GM12874 (cell line): ENCODE data around the gene ACP2.

Experiments
- TF ChIP-seq, protein P1 (sequence below): IDR thresholded peaks from 2 replicates; pipeline ENCODE4 v1.5.1; 2011; ENCODE audit warnings: low read depth, mild to moderate bottlenecking, control low read depth, low read length, moderate library complexity; ENCODE audit not compliant: insufficient read depth

Gene ACP2

DNA sequence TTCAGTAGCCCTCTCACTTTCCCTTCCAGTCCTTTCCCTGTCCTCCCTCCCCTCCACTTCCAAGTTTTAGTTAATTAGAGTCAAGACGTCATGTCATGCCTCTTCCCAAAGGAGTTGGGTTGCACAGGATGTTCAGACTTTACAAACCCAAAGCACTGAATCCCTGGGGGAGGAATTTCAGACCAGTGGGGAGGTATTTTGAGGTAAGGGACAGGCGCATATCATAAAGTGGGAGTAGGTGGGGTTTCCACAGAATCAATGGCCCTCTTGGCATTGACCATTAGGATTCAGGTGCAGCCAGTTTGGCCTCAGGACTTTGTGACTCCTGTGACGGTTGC is 733 bp upstream of the ACP2 start:
- TF ChIP-seq, protein P1, sequence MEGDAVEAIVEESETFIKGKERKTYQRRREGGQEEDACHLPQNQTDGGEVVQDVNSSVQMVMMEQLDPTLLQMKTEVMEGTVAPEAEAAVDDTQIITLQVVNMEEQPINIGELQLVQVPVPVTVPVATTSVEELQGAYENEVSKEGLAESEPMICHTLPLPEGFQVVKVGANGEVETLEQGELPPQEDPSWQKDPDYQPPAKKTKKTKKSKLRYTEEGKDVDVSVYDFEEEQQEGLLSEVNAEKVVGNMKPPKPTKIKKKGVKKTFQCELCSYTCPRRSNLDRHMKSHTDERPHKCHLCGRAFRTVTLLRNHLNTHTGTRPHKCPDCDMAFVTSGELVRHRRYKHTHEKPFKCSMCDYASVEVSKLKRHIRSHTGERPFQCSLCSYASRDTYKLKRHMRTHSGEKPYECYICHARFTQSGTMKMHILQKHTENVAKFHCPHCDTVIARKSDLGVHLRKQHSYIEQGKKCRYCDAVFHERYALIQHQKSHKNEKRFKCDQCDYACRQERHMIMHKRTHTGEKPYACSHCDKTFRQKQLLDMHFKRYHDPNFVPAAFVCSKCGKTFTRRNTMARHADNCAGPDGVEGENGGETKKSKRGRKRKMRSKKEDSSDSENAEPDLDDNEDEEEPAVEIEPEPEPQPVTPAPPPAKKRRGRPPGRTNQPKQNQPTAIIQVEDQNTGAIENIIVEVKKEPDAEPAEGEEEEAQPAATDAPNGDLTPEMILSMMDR, result no peak

DNA sequence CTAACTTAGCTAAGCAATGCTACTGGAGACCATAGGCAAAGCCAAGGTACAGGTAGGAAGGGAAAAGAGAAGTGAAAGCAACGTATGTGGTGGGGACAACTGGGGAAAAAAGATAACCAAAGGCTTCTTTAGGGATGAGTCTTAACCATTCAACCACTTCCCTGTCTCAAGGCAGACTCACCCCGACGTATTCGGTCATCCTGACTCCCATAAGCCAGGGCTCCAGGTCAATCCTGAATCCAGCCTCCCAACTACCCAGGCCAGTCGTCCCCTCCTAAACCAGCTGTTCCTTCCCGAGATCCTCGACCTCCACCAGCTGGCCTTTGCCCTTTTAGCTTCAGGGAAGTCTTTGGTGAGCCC is 330 bp downstream of the ACP2 start:
- TF ChIP-seq, protein P1, result no peak

DNA sequence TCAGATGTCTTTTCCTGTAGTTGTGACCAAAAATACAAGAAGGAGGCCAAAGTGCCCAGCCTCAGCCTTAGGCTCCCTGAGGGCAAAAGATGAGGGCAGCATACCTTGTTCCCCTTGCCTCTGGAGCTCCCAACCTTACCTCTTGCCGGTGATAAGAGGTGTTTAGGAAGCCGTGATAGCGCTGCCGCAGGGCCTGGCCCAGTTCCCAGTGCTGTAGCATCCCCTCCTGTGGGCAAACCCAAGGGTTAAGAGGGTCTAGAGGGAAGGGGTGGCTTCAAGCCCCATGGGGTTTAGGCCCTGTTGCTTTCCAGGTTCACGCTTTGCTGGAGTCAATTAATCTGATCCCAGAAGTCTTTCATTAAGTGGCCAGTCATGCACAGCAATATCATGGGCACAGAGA is 1.1 kb downstream of the ACP2 start:
- TF ChIP-seq, protein P1, result no peak

DNA sequence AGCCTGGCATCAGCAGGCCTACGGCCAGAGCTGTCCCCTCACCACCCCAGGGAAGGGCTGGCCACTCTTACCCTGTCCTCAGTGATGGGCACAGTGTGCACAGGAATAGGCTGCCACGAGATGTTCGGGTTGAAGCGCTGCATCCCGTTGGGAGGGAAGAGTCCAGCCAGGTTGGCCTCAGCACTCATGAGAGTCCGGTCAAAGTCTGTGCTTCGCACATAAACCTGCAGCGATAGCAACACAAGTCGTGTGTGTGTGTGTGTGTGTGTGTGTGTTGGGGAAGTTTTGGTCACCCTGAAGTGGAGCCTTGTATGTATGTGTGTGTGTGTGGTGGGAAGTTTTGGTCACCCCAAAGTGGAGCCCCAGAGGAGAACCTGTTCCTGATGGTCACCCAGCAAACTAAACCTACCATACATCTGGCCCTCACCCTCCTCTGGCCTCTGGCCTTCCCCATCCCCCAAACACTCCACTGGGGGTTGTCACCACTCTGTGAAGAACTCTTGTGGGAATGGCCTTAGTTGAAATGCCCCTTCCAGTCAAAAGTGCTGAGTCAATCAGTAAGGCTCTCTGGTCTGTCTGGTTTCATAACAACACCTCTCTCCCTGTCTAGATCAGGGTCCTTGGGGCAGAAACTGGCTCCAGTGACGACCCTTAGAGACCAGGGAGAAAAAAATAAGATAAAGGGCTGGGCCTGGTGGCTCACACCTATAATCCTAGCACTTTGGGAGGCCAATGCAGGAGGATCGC is 2.8 kb downstream of the ACP2 start:
- TF ChIP-seq, protein P1, result no peak

DNA sequence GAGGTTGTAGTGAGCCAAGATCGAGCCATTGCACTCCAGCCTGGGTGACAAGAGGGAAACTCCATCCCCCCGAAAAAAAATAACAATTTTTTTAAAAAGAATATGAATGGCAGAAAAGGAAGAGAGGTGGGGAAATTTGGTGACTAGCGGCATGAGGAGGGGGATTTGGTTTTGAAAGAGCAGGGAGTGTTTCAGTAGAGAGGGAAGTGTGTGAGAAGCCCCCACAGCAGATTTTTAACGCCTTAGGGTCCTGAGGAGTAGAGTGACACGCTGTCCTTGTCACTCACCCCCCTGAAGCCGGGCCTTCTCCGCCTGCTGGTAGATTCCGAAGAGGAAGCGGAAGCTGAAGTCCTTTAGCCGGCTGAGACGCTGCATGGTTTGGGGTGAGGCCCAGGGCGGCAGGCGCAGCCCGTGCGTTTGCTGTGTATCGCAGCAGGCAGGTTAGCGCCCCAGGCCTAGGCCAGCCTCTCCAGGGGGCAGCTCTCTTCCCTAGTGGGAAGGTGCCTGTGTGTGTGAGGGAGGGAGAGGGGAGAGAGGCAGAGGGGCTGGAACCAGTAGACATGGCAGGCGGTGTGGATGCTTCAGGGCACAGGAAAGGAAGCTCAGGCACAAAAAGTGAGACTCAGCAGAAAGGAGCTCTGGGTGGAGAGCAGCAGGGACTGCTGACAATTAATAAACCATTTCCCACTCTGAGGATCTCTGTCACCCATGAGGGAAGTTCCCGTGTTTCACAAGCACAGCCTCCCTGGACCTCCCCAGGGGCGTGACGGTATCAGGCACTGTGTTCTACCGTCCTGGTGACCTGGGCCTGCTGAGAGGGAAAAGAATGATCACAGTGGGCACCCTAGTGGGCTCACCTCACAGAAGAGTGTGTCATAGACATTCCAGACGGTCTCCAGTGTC is 3.9 kb downstream of the ACP2 start:
- TF ChIP-seq, protein P1, result no peak

DNA sequence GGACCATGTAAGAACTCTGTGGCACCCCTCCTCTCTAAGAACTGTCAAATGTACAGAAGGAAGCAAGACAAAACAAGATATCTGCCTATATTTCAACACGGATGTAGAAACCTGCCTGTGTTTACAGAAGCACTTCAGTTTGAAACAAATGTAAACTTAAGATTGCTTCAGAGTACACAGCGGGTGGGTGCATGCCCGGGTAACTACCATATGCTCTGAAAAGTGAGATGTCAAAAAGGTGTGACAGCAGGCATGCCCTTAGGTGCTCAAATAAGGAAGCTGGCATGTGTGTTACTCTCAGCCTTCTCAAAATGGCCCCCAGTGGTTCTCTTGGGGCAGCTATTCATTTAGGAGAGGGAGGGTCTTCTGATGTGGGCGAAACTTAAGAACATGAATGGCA is 5.2 kb downstream of the ACP2 start:
- TF ChIP-seq, protein P1, result no peak

DNA sequence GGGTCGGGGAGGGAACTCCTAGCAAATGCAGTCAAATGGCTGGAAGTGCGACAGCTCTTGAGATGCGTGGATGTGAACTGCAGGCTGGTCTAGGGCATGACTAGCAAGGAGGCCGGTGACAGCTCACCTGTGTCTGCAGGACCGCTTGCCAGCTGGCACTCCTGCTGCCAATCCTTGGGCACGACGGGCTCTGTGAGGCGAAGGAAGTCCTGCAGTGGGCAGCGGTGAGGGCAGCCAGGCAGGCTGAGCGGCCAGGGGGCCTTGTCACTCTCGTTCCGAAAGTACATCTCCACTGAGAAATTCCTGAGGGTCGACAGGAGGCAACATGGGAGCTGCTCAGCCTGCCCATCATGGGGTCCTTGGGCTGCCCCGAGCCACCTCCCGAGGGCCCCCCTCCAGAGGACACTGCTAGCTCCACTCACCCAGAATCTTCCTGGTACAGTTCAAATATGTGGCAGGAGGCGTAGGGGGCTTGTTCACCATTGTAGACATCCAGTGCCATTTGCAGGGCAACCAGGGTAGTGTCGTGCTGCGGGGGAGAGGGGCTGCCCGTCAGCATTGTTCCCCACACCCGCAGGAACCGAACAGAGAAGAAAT is 5.9 kb downstream of the ACP2 start:
- TF ChIP-seq, protein P1, result no peak
